Caco-2 (cell line): ENCODE data around the gene ITGB1. TPM values are rescaled to one million over a fixed set of nuclear protein-coding genes. Genes with fewer than 3 reads are reported as not detected.
"Not testable (repeated sequence)": the region's sequence is repeated elsewhere in the genome, so short reads cannot be mapped to it uniquely, and the experiment has no call there.

Experiments
- BruUV-seq: library from RNA; stranded (reverse); fragments of 400-500 nt; replicated peaks from 2 replicates; lab custom pipeline; 2021; lab: Mats Ljungman, UMichigan
- CTCF ChIA-PET: fragments of 300-600 bp; sonication (Branson Sonifier 250); formaldehyde crosslinking; loops from one replicate; lab custom pipeline; 2022; ENCODE audit warnings: antibody characterized with exemption; lab: Charles Lee
- POLR2A ChIA-PET: fragments of 300-600 bp; sonication (Branson Sonifier 250); formaldehyde crosslinking; loops from one replicate; lab custom pipeline; 2022; ENCODE audit warnings: antibody characterized with exemption; lab: Charles Lee
- DNase-seq, 2 experiments: peaks; one replicate each; pipeline versions ENCODE4 v3.0.0 to v3.0.0-alpha.2; 2020 to 2022
- H3K27me3 ChIP-seq: replicated peaks from 2 replicates; pipeline ENCODE4 v1.6.0; 2011; ENCODE audit warnings: low read length; ENCODE audit not compliant: control insufficient read depth, insufficient read depth
- H3K36me3 ChIP-seq: 2 replicates; pipeline ENCODE4 v1.5.1; 2011; ENCODE audit warnings: low read length; ENCODE audit not compliant: control insufficient read depth, insufficient read depth
- H3K4me1 ChIP-seq: fragments of 250-450 bp; sonication (Bioruptor Pico); 2 replicates; pipeline ENCODE4 v1.5.1; 2020; ENCODE audit warnings: mild to moderate bottlenecking
- H3K4me3 ChIP-seq: 2 replicates; pipeline ENCODE4 v1.5.1; 2011; ENCODE audit warnings: low read depth, mild to moderate bottlenecking, control low read depth, low read length
- H3K9me3 ChIP-seq: fragments of 250-450 bp; sonication (Bioruptor Pico); 2 replicates; pipeline ENCODE4 v1.5.1; 2020; ENCODE audit warnings: mild to moderate bottlenecking, moderate library complexity
- H3K27ac Mint-ChIP-seq: one replicate; pipeline ENCODE4 v1.8.0; 2022; ENCODE audit warnings: mixed read lengths; ENCODE audit not compliant: unreplicated experiment
- H3K27me3 Mint-ChIP-seq: one replicate; pipeline ENCODE4 v1.8.0; 2022; ENCODE audit warnings: mixed read lengths; ENCODE audit not compliant: insufficient read depth, unreplicated experiment
- H3K36me3 Mint-ChIP-seq: one replicate; pipeline ENCODE4 v1.8.0; 2022; ENCODE audit warnings: mild to moderate bottlenecking, mixed read lengths; ENCODE audit not compliant: insufficient read depth, unreplicated experiment
- H3K4me1 Mint-ChIP-seq: one replicate; pipeline ENCODE4 v1.8.0; 2022; ENCODE audit warnings: low read depth, mixed read lengths; ENCODE audit not compliant: unreplicated experiment
- H3K4me3 Mint-ChIP-seq: one replicate; pipeline ENCODE4 v1.8.0; 2022; ENCODE audit warnings: mild to moderate bottlenecking, moderate library complexity, mixed read lengths; ENCODE audit not compliant: unreplicated experiment
- H3K9me3 Mint-ChIP-seq: one replicate; pipeline ENCODE4 v1.8.0; 2022; ENCODE audit warnings: mixed read lengths; ENCODE audit not compliant: unreplicated experiment
- intact Hi-C: fragments of 100-400 bp; cut with micrococcal nuclease; formaldehyde crosslinking; loops from one replicate; pipeline ENCODE4 v1.10.0; 2022; ENCODE audit not compliant: unreplicated experiment
- total RNA-seq: library from RNA; stranded (reverse); gene quantifications from 2 replicates; pipeline ENCODE4 v1.2.3, GENCODE V29; 2022
- TF ChIP-seq, protein P1 (sequence below), 2 experiments: fragments of 200-600 bp in 1 of 2; IDR thresholded peaks; 1 replicate in 1 of 2; 2 replicates in 1 of 2; pipeline versions ENCODE4 v1.5.1 to v1.8.0; 2011 to 2022; ENCODE audit warnings: antibody characterized with exemption in 1 of 2, control low read depth in 1 of 2, inconsistent platforms in 1 of 2, low read depth in 1 of 2, low read length in 1 of 2, mild to moderate bottlenecking in 1 of 2, moderate library complexity in 1 of 2; ENCODE audit not compliant: insufficient read depth in 1 of 2, severe bottlenecking in 1 of 2, unreplicated experiment in 1 of 2

The ITGB1 gene
- total RNA-seq, 1 experiment from 2014 or later, result 474 TPM

DNA sequence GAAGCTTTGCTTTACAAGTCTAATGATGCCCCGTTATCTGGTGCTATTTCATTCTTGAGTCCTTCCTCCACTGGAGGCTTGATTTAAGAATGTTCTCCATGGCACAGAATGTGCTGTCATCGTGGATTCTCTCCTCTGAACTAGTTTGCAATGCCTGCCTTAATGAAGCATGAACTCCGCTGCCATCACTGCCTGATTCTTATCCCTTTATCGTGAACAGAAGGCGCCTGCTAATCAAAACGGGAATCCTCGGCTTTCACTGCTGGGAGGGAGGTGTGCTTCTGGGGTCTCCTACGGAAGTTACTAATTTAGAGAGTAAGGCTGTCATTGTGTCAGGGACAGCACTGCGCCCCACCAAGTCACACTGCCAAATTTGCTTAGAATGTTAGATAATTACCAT, 56.2 kb downstream of the ITGB1 start:
- CTCF ChIA-PET, result no interaction called here
- BruUV-seq, result no TSS peak

DNA sequence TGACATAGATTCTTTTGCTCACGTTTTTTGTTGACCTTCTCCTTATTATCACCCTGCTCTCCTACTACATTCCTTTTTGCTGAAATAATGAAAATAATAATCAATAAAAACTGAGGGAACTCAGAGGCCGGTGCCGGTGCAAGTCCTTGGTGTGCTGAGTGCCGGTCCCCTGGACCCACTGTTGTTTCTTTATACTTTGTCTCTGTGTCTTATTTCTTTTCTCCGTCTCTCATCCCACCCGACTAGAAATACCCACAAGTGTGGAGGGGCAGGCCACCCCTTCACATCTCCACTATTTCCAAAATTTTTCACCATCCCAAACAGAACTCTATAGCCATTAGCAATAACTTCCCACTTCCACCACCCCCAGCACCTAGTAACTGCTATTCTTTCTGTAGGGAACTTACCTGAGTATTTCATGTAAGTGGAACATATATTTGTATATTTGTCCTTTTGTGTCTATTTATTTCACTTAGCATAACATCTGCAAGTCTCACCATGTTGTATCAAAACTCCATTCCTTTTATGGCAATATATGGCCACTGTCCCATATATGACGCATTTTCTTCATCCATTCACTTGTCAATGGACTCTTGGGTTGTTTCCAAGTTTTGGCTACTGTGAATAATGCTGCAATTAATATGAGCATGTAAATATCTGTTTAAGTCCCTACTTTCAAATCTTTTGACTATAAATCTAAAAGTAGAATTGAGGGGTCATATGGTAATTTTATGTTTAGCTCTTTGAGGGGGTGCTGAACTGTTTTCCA, 62.6 kb downstream of the ITGB1 start:
- DNase-seq, H3K27me3 Mint-ChIP-seq, H3K4me3 ChIP-seq, H3K4me3 Mint-ChIP-seq, H3K36me3 ChIP-seq, BruUV-seq, H3K4me1 ChIP-seq, CTCF ChIA-PET, H3K4me1 Mint-ChIP-seq, H3K9me3 ChIP-seq, intact Hi-C loops, H3K27ac Mint-ChIP-seq, POLR2A ChIA-PET, H3K27me3 ChIP-seq, H3K9me3 Mint-ChIP-seq: not testable (repeated sequence)
- H3K36me3 Mint-ChIP-seq, result peaks cover 57% of the 10 kb centered on the region

More for the DNA sequence above, 56.2 kb downstream of the ITGB1 start:
- Histone ChIP-seq H3K36me3 (peaks cover 5% of the 10 kb centered on the region), H3K4me3 (no peak overlapping the region), H3K9me3 (no peaks in the 10 kb centered on the region), H3K4me1 (0 out of 2 replicates have a peak, but pooled peaks cover 3% of the 10 kb centered on the region), H3K27me3 (no peaks in the 10 kb centered on the region)
- TF ChIP-seq, protein P1, sequence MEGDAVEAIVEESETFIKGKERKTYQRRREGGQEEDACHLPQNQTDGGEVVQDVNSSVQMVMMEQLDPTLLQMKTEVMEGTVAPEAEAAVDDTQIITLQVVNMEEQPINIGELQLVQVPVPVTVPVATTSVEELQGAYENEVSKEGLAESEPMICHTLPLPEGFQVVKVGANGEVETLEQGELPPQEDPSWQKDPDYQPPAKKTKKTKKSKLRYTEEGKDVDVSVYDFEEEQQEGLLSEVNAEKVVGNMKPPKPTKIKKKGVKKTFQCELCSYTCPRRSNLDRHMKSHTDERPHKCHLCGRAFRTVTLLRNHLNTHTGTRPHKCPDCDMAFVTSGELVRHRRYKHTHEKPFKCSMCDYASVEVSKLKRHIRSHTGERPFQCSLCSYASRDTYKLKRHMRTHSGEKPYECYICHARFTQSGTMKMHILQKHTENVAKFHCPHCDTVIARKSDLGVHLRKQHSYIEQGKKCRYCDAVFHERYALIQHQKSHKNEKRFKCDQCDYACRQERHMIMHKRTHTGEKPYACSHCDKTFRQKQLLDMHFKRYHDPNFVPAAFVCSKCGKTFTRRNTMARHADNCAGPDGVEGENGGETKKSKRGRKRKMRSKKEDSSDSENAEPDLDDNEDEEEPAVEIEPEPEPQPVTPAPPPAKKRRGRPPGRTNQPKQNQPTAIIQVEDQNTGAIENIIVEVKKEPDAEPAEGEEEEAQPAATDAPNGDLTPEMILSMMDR (IDR thresholded peaks at IDR 0.05; ENCODE audit: insufficient read depth in 1 of 2, low read depth in 1 of 2, low read length in 1 of 2, severe bottlenecking in 1 of 2, unreplicated experiment in 1 of 2), result no peak
- H3K36me3 Mint-ChIP-seq, result peaks cover 78% of the 10 kb centered on the region
- POLR2A ChIA-PET, result no interaction called here
- no peaks in the 10 kb centered on the region for H3K9me3 Mint-ChIP-seq
- no peaks in the 10 kb centered on the region for H3K27me3 Mint-ChIP-seq
- intact Hi-C loops, result no loop called here
- DNase-seq, result no peak
- no peak overlapping the region for H3K4me3 Mint-ChIP-seq
- no peaks in the 10 kb centered on the region for H3K4me1 Mint-ChIP-seq
- H3K27ac Mint-ChIP-seq, result no peak overlapping the region

DNA sequence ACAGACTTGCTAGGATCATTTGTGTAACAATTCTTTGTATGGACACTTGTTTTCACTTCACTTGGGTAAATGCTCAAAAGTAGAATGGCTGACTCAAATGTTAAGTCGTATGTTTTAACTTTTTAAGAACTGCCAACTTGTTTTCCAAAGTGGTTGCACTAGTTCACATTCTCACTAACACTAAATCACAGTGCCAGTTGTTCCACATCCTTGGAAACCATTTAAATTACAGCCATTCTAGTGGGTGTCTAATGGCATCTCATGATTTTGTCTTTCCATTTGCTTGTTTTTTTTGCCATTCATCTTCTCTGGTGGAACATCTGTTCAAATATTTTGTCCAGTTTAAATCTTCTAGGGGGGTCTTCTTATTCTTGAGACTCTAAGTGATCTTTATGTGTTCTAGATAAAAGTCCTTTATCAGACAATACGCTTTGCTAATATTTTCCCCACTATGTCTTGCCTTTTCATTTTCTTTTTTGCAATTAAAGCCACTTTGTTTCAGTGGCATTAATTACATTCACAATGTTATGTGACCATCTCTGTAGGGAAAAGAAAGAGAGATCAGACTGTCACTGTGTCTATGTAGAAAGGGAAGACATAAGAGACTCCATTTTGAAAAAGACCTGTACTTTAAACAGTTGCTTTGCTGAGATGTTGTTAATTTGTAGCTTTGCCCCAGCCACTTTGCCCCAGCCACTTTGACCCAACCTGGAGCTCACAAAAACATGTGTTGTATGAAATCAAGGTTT, 63.9 kb downstream of the ITGB1 start:
- no peak for DNase-seq
- Histone ChIP-seq H3K4me3 (no peak overlapping the region), H3K9me3 (no peaks in the 10 kb centered on the region), H3K27me3 (no peaks in the 10 kb centered on the region), H3K36me3 (peaks cover 3% of the 10 kb centered on the region), H3K4me1 (no peaks in the 10 kb centered on the region)
- Mint-ChIP-seq H3K4me3 (no peak overlapping the region), H3K27ac (no peak overlapping the region), H3K9me3 (no peaks in the 10 kb centered on the region), H3K36me3 (peaks cover 47% of the 10 kb centered on the region), H3K27me3 (no peaks in the 10 kb centered on the region), H3K4me1 (no peaks in the 10 kb centered on the region)
- intact Hi-C loops, result loop anchor here (5.0 kb wide), 1 partner anchor 113 kb away; no protein-coding TSS in a partner anchor
- TF ChIP-seq, protein P1 (IDR thresholded peaks at IDR 0.05; ENCODE audit: insufficient read depth in 1 of 2, low read depth in 1 of 2, low read length in 1 of 2, severe bottlenecking in 1 of 2, unreplicated experiment in 1 of 2), result no peak
- BruUV-seq, result no TSS peak
- POLR2A ChIA-PET, result no interaction called here
- CTCF ChIA-PET, result no interaction called here
